Dedifferentiated amniotic fluid mesenchymal stem cell (primary cell): Measurements from ENCODE around the gene CCDC146.
"Not testable (repeated sequence)": the region's sequence is repeated elsewhere in the genome, so short reads cannot be mapped to it uniquely, and the experiment has no call there.

Experiments used
- DNase-seq: peaks from one replicate; pipeline ENCODE4 v3.0.0-alpha.2; 2016; ENCODE audit errors: extremely low spot score

CCDC146 gene

GRCh38 chr7:77202481-77202976 is 80.1 kb downstream of the CCDC146 start:
- DNase-seq: no peak

GRCh38 chr7:77205706-77206105 is 83.3 kb downstream of the CCDC146 start:
- DNase-seq: no peak

- no peak for DNase-seq
Measured at GRCh38 chr7:77208416-77208815, 86.0 kb downstream of the CCDC146 start.

- no peak for DNase-seq
Measured at GRCh38 chr7:77209479-77210139, 87.2 kb downstream of the CCDC146 start.

GRCh38 chr7:77216181-77216845 is 93.9 kb downstream of the CCDC146 start:
- DNase-seq: no peak

GRCh38 chr7:77217474-77218185 is 95.2 kb downstream of the CCDC146 start:
- no peak for DNase-seq

- DNase-seq: not testable (repeated sequence)
Measured at GRCh38 chr7:77219701-77220331, 97.4 kb downstream of the CCDC146 start.

- DNase-seq: no peak
Measured at GRCh38 chr7:77222065-77222464, 99.7 kb downstream of the CCDC146 start.

- DNase-seq: no peak
Measured at GRCh38 chr7:77222819-77223218, 100.4 kb downstream of the CCDC146 start.

GRCh38 chr7:77223261-77223660 is 100.8 kb downstream of the CCDC146 start:
- DNase-seq: no peak

- DNase-seq: peak; percentile 19
Measured at GRCh38 chr7:77226357-77226839, 104.0 kb downstream of the CCDC146 start.

- DNase-seq: not testable (repeated sequence)
Measured at GRCh38 chr7:77228795-77229194, 106.4 kb downstream of the CCDC146 start.

- DNase-seq: no peak
Measured at GRCh38 chr7:77232467-77232866, 110.1 kb downstream of the CCDC146 start.

GRCh38 chr7:77235276-77235675 is 112.9 kb downstream of the CCDC146 start:
- DNase-seq: no peak

GRCh38 chr7:77238703-77239136 is 116.3 kb downstream of the CCDC146 start:
- no peak for DNase-seq

- no peak for DNase-seq
Measured at GRCh38 chr7:77239471-77239870, 117.1 kb downstream of the CCDC146 start.

GRCh38 chr7:77242068-77242467 is 119.7 kb downstream of the CCDC146 start:
- DNase-seq: no peak

- DNase-seq: no peak
Measured at GRCh38 chr7:77242554-77242953, 120.1 kb downstream of the CCDC146 start.

GRCh38 chr7:77244222-77244934 is 122.0 kb downstream of the CCDC146 start:
- no peak for DNase-seq

- DNase-seq: no peak
Measured at GRCh38 chr7:77245015-77245755, 122.8 kb downstream of the CCDC146 start.
